Sciatic nerve (tissue), 2 donors: Measurements from ENCODE around the gene EPHB4. TPM values are rescaled to one million over a fixed set of nuclear protein-coding genes. Genes with fewer than 3 reads are reported as not detected.
"Not testable (repeated sequence)": the region's sequence is repeated elsewhere in the genome, so short reads cannot be mapped to it uniquely, and the experiment has no call there.

Experiments
- ATAC-seq: fragments of 200-7000 bp; cut with Tn5 transposase; one replicate; pipeline ENCODE4 v1.9.1; 2020; ENCODE audit warnings: mild to moderate bottlenecking, moderate library complexity
- DNase-seq: peaks from one replicate; pipeline ENCODE4 v3.0.0-alpha.2; 2020; ENCODE audit warnings: low spot score
- intact Hi-C: fragments of 100-400 bp; cut with DNase I; formaldehyde crosslinking; loops from one replicate; pipeline ENCODE4 v1.14.2; 2022
- total RNA-seq: library from RNA; stranded (reverse); fragmentation: NEBNext Ultra II Directional; extraction: Animal tissue kit (Norgen Biotek cat#: 25700); gene quantifications from one replicate; pipeline ENCODE4 v1.2.1, GENCODE V29; 2021
- donor health status: DM: no; HTN: no; CAD: no.
- donor health status: DM: no; HTN: no; CAD: no.

Gene EPHB4
- total RNA-seq, 1 donor from 2014 or later: 49.5 TPM

- intact Hi-C loops: no loop called here
- no peak for ATAC-seq
- no peak for DNase-seq
These were observed 29.6 kb upstream of the EPHB4 start for GRCh38 chr7:100856871-100857282.

- DNase-seq (no peak), ATAC-seq (no peak)
These were observed 28.2 kb upstream of the EPHB4 start for GRCh38 chr7:100855515-100855914.

GRCh38 chr7:100854899-100855298 is 27.6 kb upstream of the EPHB4 start:
- not testable (repeated sequence) for DNase-seq, ATAC-seq
- intact Hi-C loops: loop anchor here (5.0 kb wide), 1 partner anchor 58 kb away; no protein-coding TSS in a partner anchor

More at GRCh38 chr7:100855515-100855914, 28.2 kb upstream of the EPHB4 start:
- intact Hi-C loops: no loop called here

- DNase-seq (no peak), ATAC-seq (no peak)
- intact Hi-C loops: loop anchor here (5.0 kb wide), 1 partner anchor 57 kb away; no protein-coding TSS in a partner anchor
These were observed 27.0 kb upstream of the EPHB4 start for GRCh38 chr7:100854146-100854895.

- peak; percentile 99 for ATAC-seq
- intact Hi-C loops: loop anchor here (5.0 kb wide), 1 partner anchor 55 kb away; no protein-coding TSS in a partner anchor
- peak; percentile 94 for DNase-seq
These were observed 24.9 kb upstream of the EPHB4 start, which contains the start of gene SLC12A9 for GRCh38 chr7:100852048-100852872. TSS of gene SLC12A9 (plus strand) at chr7:100852713. CDS start at chr7:100854198, 1,485 bp downstream.

- no peak for ATAC-seq
These were observed 20.0 kb upstream of the EPHB4 start for GRCh38 chr7:100847360-100847759.

GRCh38 chr7:100840470-100841100 is 13.3 kb upstream of the EPHB4 start:
- intact Hi-C loops: no loop called here
- ATAC-seq (no peak), DNase-seq (no peak)

More at GRCh38 chr7:100847360-100847759, 20.0 kb upstream of the EPHB4 start:
- no peak for DNase-seq
- intact Hi-C loops: no loop called here

GRCh38 chr7:100839361-100839760 is 12.0 kb upstream of the EPHB4 start:
- no peak for DNase-seq
- ATAC-seq: no peak
- intact Hi-C loops: no loop called here

DNA sequence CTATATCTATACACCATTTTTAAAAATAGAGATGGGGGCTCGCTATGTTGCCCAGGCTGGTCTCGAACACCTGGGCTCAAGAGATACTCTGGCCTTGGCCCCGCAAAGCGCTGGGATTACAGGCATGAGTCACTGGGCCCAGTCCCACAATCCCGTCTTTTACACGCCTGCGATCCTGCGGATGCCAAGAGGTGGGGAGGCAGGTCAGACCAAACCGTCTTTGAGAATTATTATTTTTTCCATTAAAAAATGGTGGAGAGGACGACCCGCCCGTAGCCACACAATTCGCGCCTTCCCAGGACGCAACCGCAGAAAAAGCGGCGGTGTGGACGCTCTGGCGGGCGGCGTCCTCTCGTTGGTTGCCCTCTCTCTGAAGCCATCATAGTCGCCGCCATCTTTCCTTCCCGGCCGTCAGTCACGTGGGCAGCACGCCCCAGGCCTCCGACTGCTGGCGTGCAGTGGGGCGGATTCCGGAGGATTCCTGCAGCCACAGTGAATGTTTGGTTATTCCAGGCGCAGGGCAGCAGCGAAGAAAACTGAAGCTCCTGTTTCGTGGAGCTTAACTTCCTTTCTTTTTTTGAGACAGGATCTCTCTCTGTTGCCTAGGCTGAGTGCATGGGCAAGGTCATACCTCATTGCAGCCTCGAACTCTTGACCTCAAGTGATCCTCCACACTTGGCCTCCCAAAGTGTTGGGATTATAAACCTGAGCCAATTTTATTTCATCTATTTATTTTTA is 9.9 kb upstream of the EPHB4 start:
- ATAC-seq: peak; percentile 98
- DNase-seq: peak; percentile 94
- intact Hi-C loops: no loop called here

- intact Hi-C loops: no loop called here
- ATAC-seq (no peak), DNase-seq (no peak)
These were observed 9.4 kb upstream of the EPHB4 start for GRCh38 chr7:100836812-100837098.

DNA sequence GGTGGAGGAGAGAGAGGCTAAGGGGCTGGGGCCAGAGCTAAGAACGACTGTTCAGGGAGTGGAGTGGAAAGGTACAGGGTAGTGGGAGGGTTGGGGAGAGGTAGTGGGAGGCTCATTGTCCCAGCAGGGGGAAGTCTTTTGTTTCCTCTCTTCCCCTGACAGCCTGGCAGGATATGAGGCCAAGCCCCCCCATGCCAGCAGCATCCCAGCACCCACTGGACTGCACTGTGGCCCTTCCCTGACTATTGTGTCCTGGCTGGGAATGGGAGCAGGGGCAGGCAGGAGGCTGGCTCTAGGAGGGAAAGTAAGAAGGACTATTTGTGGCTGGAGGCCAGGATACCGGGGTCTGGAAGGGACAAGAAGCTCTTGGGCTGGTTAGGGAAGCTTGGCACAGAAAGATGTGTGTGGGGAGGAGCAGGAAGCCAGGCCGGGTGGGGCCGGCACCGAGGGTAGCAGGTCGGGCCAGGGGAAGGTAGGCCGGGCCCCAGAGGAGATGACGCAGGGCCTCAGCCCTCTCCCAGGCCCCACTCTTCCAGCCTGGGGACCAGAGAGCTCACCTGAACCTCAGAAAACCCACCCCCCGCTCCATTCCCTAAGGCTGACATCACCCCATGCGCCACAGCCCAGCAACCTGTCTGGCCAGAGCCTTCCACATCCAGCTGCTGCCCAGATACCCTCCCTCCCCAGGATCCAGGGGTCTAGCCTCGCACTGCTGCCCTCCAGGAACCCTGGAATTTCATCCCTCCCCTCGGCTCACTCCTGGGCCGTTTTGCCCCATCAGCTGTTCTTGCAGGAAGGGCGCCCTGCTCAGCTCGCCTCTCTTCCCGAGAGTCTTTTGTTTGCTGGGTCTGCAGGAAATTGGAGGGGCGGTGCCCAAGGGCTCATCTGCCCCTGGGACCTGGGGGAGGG is 8.8 kb upstream of the EPHB4 start:
- ATAC-seq (peak; percentile 54), DNase-seq (no peak)
- intact Hi-C loops: no loop called here

GRCh38 chr7:100832281-100832633 is 4.9 kb upstream of the EPHB4 start:
- DNase-seq: no peak
- ATAC-seq: no peak
- intact Hi-C loops: no loop called here

GRCh38 chr7:100830396-100830795 is 3.1 kb upstream of the EPHB4 start:
- intact Hi-C loops: no loop called here
- DNase-seq (no peak), ATAC-seq (no peak)

- intact Hi-C loops: no loop called here
- DNase-seq (no peak), ATAC-seq (no peak)
These were observed 1.9 kb upstream of the EPHB4 start for GRCh38 chr7:100829150-100829716.

DNA sequence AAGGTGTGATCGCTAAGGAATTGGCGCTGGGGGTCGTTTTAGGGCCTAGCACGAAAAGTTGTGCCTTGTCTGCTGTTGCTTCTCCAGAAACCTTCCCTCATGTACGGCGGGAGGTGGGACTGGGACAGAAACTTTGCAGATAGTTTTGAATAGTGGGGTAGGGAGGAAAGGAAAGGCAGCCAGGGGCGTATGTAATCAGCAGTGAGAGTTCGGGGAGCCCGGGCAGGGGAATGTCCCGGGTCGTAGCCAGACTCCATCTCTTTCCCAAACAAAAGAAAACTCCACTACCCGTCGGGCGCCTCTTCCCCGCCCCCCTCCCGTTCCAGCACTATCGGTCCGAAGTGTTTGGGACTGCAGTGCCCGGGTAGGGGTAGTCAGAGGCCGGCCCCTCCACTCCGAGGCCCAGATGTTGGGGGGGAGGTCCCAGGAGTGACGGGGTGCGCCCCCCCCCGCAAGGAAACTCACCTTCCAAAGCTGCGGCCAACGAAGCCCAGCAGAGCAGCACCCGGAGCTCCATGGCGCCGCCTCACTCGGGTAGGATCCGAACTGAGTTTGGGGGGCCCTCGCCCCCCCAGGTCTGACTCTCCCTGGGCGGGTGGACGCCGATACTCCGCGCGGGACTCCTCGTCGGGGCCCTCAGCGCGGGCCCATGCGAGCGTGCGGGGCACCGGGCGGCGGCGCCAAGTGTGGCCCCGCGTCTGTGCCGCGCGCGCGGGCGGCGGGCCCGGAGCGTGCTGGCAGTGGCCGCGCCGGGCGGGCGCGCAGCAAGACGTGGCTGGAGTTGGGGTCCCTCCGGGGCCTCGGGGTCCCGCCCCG is 601 bp downstream of the EPHB4 start:
- ATAC-seq: no peak
- DNase-seq: no peak
- intact Hi-C loops: no loop called here

DNA sequence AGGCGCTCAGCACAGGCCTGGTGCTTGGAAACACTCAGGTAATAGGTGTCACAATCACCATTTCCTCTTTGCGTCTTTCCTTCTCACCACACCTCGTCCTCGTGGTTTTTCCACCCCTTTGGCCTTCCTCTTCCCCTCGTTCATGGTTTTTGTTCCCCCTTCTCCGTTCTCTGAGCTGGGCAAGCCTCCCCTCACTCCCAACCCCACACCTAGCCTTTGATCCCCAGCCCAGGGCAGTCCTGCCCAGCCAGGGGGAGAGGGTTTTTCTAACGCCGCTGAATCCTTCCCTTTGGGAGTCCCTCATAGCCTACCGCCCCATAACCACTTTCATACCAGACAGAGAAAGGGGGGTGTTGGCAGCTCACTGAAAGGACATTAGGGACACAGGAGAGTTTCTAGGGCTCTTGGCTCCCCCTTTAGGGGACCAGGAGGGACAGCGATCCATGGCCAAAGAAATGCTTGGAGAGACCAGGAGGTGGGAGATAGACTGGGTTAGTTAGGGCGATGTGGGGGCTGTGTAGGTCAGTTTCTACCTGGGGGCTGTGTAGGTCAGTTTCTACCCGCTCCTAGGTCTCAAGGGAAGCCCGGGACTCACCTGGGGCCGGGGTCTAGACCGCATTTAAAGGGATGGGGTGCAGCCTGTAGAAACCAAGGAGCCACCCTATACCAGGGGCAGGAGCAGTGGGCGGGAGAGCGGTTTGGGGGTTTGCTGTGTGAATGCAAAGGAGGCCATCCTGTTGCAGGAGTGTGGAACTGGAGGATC is 1.4 kb downstream of the EPHB4 start:
- intact Hi-C loops: no loop called here
- no peak for ATAC-seq
- no peak for DNase-seq
